DMS53 (cell line): ENCODE data around the gene GRB10.

ENCODE experiments used
- DNase-seq: peaks from one replicate; lab custom pipeline; 2025; lab: John Stamatoyannopoulos, UW

The GRB10 gene

GRCh38 chr7:50608196-50608906, 174.3 kb downstream of the GRB10 start:
- DNase-seq: no peak

GRCh38 chr7:50607524-50608125, 175.1 kb downstream of the GRB10 start:
- no peak for DNase-seq

GRCh38 chr7:50605059-50605458, 177.6 kb downstream of the GRB10 start:
- no peak for DNase-seq

GRCh38 chr7:50603287-50603686, 179.4 kb downstream of the GRB10 start:
- peak; percentile 35 for DNase-seq

- no peak for DNase-seq
Measured at GRCh38 chr7:50599385-50599784, 183.3 kb downstream of the GRB10 start.

- no peak for DNase-seq
Measured at GRCh38 chr7:50598460-50599343, 184.0 kb downstream of the GRB10 start.

- DNase-seq: no peak
Measured at GRCh38 chr7:50596484-50596883, 186.2 kb downstream of the GRB10 start.

GRCh38 chr7:50595491-50596102, 187.1 kb downstream of the GRB10 start:
- peak; percentile 84 for DNase-seq

- no peak for DNase-seq
Measured at GRCh38 chr7:50594734-50595485, 187.8 kb downstream of the GRB10 start.

- DNase-seq: peak; percentile 16
Measured at GRCh38 chr7:50594136-50594535, 188.6 kb downstream of the GRB10 start.

- DNase-seq: peak; percentile 84
Measured at GRCh38 chr7:50592940-50593339, 189.8 kb downstream of the GRB10 start.

GRCh38 chr7:50591480-50592438, 190.9 kb downstream of the GRB10 start:
- peak; percentile 97 for DNase-seq

- DNase-seq: no peak
Measured at GRCh38 chr7:50591098-50591479, 191.6 kb downstream of the GRB10 start.

- no peak for DNase-seq
Measured at GRCh38 chr7:50590535-50590934, 192.2 kb downstream of the GRB10 start.

- no peak for DNase-seq
Measured at GRCh38 chr7:50589364-50589763, 193.3 kb downstream of the GRB10 start.

- DNase-seq: peak; percentile 36
Measured at GRCh38 chr7:50588937-50589336, 193.8 kb downstream of the GRB10 start.

GRCh38 chr7:50587737-50588136, 195.0 kb downstream of the GRB10 start:
- no peak for DNase-seq

GRCh38 chr7:50584793-50585408, 197.8 kb downstream of the GRB10 start:
- DNase-seq: peak; percentile 74

GRCh38 chr7:50584386-50584785, 198.3 kb downstream of the GRB10 start:
- peak; percentile 41 for DNase-seq

GRCh38 chr7:50583295-50583694, 199.4 kb downstream of the GRB10 start:
- DNase-seq: peak; percentile 19
